CD4-positive, alpha-beta T cell treated with Interleukin-10 for 1 hour (primary cell): ENCODE measurements around the gene FAM184A.

Source experiments
- DNase-seq: peaks from one replicate; pipeline ENCODE4 v3.0.0-alpha.2; 2020

The FAM184A gene

GRCh38 chr6:119096721-119097565 lies 18.5 kb upstream of the FAM184A start:
- no peak for DNase-seq

DNA sequence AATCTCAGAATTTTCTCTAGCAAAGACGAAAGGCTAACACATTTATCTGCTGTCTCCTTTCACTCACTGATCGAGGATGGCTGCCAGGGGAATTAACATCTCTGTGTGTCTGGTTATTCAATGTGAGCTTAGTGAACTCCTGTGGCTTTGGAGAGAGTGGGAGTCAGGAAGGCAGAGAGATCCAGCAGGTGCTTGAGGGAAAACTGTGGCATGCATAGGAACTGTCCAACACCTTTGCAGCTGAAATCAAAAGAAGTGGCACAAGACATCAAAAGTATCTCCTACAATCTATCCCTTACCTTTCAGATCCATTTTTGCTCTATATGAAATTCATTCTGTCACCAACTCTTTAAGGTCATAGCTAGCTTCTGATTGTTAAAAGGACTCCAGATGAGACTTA lies 11.8 kb upstream of the FAM184A start:
- no peak for DNase-seq

DNA sequence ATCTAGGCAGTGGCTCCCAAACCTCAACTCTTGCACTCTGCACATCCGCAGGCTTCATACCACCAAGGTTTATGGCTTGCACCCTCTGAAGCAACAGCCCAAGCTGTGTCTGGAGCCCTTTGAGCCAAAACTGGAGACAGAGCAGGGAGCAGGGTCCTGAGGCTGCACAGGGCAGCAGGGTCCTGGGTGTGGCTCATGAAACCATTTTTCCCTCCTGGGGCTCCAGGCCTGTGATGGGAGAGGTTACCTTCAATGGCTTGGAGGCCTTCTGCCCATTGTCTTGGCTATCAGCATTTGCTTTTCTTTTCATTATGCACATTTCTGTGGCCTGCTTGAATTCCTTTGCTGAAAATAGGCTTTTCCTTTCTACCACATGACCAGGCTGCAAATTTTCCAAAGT lies 6.3 kb upstream of the FAM184A start:
- no peak for DNase-seq

DNA sequence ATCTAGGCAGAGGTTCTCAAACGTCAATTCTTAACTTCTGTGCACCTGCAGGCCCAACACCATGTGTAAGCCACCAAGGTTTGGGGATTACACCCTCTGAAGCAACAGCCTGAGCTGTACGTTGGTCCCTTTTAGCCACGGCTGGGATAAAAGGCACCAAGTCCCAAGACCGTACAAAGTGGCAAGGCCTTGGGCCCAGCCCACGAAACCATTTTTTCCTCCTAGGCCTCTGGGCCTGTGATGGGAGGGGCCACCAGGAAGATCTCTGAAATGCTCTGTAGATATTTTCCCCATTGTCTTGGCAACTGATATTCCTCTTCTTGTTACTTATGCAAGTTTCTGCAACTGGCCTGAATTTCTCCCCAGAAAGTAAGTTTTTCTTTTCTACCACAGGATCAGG lies 4.5 kb upstream of the FAM184A start:
- no peak for DNase-seq

GRCh38 chr6:119079283-119079809 lies 882 bp upstream of the FAM184A start:
- DNase-seq, result peak; percentile 24

GRCh38 chr6:119077643-119078375 lies 655 bp downstream of the FAM184A start:
- DNase-seq, result peak; percentile 66

- no peak for DNase-seq
Observed at GRCh38 chr6:119077391-119077642, 1.1 kb downstream of the FAM184A start.

GRCh38 chr6:119076576-119077390 lies 1.7 kb downstream of the FAM184A start:
- peak; percentile 38 for DNase-seq

- peak; percentile 52 for DNase-seq
Observed at GRCh38 chr6:119076173-119076572, 2.3 kb downstream of the FAM184A start.

DNA sequence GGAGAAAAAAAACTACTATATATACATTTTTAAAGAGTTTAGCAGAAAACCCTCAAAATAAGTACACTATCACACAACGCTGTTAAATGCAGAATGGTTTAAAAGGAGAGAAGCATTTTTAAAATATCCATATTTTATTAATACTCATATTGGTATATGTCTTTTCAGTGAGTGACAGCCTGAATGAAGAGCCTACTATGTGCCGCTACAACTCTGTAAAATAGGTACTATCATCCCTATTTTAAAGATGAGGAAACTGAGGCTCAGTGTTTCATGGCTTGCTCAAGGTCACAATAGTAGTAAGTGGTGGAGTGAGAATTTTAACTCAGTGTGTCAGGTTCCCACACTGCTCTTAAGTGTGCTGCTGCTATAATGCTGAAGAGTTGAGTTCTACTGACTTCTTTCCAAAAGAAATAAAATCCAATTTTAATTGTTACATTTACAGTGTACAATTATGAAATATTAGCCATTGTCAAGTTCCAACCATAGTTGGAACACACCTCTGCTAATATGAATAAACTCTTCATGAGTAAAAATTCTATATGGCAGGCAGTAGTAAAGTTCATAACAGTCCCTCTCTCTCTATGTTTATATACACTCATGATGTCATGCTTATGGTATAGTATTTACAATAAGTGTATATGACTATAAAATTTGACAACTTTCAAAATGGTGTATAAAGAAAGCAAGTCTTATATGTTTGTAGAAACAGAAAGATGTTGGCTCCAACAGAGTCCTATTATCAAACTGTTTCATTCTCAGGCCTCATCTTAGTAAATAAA lies 3.1 kb downstream of the FAM184A start:
- no peak for DNase-seq

GRCh38 chr6:119073307-119074051 lies 5.0 kb downstream of the FAM184A start:
- no peak for DNase-seq

GRCh38 chr6:119071576-119071975 lies 6.9 kb downstream of the FAM184A start:
- no peak for DNase-seq

- DNase-seq, result no peak
Observed at GRCh38 chr6:119067091-119067490, 11.4 kb downstream of the FAM184A start.

- DNase-seq, result no peak
Observed at GRCh38 chr6:119066517-119066916, 11.9 kb downstream of the FAM184A start.

GRCh38 chr6:119065955-119066354 lies 12.5 kb downstream of the FAM184A start:
- DNase-seq, result no peak

DNA sequence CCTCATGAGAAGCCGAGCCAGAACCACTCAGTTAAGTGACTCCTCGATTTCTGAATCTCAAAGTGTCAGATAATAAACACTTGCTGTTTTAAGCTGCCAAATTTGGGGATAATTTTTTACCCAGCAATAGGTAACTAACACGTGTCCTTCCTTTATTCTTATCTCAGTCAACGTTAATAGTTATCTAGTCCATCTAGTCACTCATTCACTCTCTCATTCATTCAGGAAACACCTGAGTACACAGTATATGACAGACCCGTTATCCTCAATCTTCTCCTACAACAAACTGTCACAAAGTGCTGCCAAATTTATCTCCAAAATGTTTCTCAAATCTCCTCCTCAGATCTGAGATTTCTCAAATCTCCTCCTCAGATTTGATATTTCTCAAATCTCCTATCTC lies 13.1 kb downstream of the FAM184A start:
- DNase-seq, result no peak

- no peak for DNase-seq
Observed at GRCh38 chr6:119063491-119063890, 15.0 kb downstream of the FAM184A start.

DNA sequence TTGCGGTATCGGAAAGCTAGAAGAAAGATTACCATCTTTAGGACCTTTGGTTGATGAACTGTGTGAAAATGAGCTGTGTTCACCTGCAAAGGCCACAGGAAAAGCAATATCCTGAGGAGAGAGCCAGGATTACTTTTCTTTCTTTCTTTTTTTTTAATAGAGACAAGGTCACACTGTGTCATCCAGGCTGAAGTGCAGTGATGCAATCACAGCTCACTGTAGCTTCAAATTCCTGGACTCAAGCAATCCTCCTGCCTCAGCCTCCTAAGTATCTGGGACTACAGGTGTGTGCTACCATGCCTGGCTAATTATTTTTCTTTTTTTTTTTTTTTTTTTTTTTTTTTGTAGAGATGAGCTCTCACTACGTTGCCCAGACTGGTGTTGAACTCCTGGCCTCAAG lies 17.2 kb downstream of the FAM184A start:
- DNase-seq, result no peak

DNA sequence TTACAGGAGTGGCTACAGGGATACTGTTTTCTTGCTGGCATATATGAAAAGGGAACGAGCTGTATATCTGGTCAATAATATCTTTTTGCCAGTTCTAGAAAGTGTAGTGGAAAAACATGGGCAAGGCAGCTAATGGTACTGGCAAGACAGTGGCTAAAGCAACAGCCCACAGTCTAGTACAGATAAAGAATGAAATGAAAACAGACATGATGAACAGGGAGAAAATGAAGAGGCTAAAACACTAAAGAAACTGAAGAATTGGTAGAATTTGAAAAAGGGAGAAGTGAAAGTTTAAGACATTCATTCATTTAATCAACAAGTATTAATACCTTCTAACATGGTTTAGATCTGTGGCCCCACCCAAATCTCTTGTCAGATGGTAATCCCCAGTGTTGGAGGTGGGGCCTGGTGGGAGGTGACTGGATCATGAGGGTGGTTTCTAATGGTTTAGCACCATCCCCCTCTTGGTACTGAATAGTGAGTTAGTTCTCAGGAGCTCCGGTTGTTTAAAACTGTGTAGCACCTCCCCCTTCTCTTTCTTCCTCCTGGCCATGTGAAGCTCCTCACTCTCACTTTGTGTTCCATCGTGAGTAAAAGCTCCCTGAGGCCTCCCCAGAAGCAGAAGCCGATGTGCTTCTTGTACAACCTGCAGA lies 18.1 kb downstream of the FAM184A start:
- no peak for DNase-seq

DNA sequence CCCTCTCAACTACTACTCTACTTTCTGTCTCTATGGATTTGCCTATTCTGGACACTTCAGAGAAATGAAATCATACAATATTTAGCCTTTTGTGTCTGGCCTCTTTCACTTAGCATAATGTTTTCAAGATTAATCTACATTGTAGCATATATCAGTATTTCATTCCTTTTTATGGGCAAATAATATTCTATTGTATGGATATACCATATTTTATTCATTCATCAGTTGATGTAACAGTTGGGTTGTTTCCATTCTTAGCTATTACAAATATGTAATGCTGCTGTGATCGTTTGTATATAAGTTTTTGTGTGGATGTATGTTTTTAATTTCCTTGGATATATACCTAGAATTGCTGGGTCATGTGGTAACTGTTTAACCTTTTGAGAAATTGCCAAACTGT lies 23.4 kb downstream of the FAM184A start:
- no peak for DNase-seq

DNA sequence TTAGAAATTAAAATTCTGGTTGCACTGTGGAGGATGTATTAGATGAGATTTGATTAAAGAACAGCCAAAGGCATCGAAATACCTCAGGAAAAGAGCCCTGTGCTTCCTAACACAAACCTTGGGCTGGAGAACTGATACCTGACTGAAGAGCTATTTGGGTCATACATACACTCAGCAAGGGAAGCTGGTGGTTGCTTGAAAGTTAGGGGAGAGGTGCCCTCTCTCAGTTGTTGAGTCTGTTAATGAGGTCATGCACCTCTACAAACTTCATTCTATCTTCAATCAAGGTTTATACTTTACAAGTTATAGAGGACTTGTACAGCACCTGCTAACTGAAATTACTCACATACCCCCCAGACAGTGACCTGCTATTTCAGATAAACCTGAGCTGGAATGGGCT lies 25.5 kb downstream of the FAM184A start:
- no peak for DNase-seq
